ENCODE results near the gene BBOX1.
"Not testable (repeated sequence)": the region's sequence is repeated elsewhere in the genome, so short reads cannot be mapped to it uniquely, and the experiment has no call there.

Gene BBOX1

GRCh38 chr11:27040302-27041115 is at the start of gene BBOX1:
Gene BBOX1, plus strand, starts transcription at chr11:27040815. Its CDS starts 14,616 bp downstream, at chr11:27055431.
- FAIRE-seq: no peak

- no peak for FAIRE-seq
Observed at GRCh38 chr11:26992031-26992541, 48.5 kb upstream of the BBOX1 start.

DNA sequence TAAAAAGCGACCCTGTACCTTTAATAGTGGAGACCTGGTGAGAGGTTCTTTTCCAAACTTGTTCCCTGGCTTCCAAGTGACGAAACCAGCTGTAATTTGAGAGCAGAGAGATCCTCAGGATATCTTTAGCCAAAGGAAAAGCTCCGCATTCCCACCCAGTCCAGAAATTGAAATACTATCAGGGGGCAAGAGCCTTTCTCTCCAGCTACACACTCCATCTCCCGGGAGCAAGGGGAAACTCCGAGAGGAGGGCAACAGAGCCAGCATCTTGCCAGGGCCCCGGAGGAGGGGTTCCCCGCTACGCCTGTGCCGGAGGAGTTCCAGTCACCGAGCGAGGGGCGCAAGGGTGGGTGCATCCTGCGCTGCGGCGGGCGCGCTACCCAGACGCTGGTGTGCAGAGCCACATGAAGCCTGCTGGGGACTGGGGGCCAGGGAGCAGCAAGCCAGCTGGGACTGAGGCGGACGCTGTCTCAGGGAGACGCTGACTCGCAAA is 46.6 kb upstream of the BBOX1 start, which contains the start of gene FIBIN:
FIBIN (plus strand) TSS at position 148 of the 493 bp plus-strand sequence. CDS start 415 bp downstream, outside the sequence.
- FAIRE-seq: no peak

DNA sequence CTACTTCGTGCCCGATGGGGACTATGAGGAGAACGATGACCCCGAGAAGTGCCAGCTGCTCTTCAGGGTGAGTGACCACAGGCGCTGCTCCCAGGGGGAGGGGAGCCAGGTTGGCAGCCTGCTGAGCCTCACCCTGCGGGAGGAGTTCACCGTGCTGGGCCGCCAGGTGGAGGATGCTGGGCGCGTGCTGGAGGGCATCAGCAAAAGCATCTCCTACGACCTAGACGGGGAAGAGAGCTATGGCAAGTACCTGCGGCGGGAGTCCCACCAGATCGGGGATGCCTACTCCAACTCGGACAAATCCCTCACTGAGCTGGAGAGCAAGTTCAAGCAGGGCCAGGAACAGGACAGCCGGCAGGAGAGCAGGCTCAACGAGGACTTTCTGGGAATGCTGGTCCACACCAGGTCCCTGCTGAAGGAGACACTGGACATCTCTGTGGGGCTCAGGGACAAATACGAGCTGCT is 46.0 kb upstream of the BBOX1 start:
- FAIRE-seq: no peak

DNA sequence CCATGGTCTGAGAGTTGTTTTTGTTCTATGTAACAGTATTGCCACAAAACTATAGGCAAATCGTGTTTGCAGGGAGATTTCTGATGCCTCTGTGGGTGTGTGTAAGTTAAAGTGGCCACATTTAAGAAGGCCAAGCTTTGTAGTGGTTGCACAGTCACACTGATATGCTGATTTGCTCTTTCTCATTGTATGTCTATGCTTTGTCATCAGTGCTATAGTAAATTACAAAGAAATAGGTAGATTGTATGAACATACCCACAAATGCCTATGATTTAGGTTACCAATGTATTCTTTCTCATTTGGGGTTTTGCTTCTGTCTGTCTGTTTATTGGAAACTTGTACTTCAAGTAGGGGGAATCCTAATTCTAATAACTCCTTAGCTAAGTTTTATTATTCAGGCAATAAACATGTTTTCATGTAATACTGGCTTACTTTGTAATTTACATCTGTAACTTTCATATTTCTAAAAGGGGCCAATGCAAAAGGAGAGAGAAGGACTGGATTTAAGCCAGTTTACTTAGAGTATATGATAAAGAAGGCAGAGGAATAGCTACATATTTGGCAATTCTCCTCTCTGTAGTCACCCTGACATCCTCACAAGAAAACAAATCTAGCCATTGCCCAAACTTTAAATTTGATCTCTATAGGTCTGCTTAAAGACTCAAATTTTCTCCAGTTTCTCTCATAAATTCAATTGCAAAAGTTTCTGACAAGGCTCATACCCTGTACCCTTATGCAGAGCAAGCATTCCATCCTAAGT is 44.7 kb upstream of the BBOX1 start:
- FAIRE-seq: no peak

- no peak for FAIRE-seq
Observed at GRCh38 chr11:26997378-26997777, 43.2 kb upstream of the BBOX1 start.

DNA sequence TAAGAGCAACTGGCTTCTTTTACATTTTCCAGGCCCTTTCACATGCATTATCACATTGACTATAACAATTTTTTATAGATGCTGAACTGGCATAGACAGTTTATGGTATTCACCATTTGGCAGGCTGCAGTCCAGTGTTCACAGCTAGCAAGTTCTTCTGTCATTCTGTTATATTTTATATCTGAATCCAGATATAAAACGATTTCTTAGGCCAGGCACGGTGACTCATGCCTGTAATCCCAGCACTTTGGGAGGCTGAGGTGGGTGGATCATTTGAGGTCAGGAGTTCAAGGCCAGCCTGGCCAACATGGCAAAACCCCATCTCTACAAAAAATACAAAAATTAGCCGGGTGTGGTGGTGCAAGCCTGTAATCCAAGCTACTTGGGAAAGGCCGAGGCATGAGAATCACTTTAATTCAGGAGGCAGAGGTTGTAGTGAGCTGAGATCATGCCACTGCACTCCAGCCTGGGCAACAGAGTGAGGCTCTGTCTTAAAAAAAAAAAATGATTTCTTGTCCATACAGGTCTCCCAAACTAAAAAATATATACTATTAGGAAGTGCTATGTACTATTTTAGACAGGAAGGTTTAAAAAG is 39.4 kb upstream of the BBOX1 start:
- FAIRE-seq: not testable (repeated sequence)

DNA sequence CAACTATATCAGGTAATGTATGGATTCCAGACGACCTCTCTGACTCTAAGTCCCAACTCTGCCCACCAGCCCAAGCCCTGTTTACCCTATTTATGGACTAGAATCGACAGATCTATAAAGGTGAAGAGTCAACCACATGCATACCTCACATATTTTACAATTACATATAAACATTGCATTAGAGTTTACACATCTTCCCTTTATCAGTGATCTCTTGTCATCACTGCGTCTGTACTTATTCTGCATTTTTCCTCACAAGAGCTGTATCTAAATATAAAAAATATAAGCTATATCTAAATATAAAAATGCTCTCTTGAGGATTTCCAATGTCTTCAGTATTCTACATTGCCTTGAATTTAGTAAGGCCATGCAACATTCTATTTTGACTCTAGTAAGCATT is 38.2 kb upstream of the BBOX1 start:
- FAIRE-seq: no peak

DNA sequence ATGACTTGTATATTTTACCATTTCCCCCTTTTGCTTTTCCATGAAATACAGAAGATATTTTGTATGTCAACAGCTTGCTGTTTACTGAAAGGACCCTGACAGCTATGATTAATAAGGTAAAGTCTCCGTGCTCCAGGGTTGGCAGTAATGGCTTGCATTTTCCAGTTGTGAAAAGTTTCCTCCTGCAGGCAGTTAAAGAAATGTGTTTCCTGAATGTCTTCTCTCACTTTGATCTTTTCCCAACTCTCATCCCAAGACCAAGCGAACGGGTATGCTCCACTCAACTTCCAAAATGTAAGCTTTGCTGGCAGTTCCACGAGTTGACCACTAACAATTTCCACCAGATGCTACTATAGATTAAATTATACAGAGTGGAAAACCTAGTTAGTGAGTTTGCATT is 37.8 kb upstream of the BBOX1 start:
- FAIRE-seq: no peak

GRCh38 chr11:27004103-27004502 is 36.5 kb upstream of the BBOX1 start:
- FAIRE-seq: no peak

DNA sequence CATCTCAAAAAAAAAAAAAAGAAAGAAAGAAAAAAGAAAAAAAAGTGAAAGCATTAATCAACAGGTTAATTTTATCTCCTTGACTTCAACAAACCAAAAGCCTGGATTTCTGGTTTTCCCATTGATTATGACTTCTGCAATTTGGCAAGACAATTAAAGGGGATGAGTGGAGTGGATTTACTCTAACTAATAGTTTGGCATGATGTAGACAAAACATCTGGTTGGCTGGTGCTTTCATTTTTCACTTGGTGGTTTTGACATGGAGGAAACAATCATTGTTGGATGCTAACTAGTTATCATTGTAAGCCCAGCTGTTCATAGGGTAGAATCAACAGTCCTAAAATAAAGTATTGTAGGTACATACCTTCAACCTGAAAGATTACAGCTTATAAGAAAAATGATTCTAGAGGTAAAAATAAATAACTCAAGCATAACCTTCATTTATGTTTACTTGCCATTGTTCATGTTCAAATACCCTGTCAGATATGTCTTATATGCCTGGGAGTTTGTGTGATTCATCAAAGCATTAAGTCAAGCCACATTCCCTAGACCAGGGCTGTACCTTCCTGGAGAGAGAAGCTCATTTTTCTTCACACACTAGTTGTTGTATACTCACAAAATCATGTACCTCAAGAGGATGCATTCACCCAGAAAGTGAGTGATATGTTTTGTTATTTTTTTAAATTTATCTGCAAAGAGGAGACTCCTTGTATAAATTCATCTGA is 31.6 kb upstream of the BBOX1 start:
- no peak for FAIRE-seq

GRCh38 chr11:27011560-27012233 is 28.9 kb upstream of the BBOX1 start:
- no peak for FAIRE-seq

- no peak for FAIRE-seq
Observed at GRCh38 chr11:27012234-27012921, 28.2 kb upstream of the BBOX1 start.

DNA sequence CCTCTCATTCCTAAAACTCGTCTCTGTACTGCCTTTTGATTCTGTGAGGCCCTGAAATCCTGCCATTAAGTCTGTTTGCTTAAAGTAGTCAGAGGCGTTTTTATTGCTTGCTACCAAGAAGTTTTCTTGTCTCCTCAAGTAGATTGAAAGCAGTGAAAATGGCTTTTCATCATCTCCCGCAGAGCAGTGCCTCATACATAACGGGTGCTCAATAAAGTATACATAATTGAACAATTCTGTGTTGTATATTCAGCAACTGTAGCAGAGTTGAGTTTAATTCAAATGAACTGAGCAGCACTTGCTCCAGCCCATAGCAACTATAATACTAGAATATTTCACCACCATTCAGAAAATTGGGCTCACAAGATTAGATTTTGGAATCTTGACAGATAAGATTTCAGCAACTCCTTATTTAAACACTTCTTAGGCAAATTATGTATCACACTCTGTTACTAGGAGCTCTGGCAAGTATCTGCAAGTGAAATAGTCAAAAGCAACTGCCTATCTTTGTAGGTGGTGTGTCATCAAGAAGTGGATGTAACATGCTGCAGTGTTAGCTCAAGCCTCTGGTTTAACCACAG is 26.7 kb upstream of the BBOX1 start:
- no peak for FAIRE-seq

- no peak for FAIRE-seq
Observed at GRCh38 chr11:27018902-27019529, 21.6 kb upstream of the BBOX1 start.

DNA sequence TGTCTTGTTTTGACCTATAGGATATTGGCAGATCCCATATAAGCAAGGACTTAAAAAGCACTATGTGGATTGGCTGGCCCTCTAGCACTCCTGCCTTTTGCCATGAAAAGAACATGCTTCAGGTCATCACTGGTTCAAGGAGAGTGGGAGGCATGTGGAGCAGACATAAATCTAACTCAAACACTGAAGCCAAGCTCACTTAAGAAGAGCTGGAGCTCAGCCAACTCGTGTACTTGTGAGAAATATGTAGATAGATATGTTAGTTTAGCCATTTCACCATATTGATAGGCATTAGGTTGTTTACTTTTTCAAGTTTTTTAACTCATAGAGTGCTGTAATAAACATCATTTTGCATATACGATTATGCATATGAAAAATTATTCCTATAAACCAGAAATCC is 19.9 kb upstream of the BBOX1 start:
- FAIRE-seq: no peak

DNA sequence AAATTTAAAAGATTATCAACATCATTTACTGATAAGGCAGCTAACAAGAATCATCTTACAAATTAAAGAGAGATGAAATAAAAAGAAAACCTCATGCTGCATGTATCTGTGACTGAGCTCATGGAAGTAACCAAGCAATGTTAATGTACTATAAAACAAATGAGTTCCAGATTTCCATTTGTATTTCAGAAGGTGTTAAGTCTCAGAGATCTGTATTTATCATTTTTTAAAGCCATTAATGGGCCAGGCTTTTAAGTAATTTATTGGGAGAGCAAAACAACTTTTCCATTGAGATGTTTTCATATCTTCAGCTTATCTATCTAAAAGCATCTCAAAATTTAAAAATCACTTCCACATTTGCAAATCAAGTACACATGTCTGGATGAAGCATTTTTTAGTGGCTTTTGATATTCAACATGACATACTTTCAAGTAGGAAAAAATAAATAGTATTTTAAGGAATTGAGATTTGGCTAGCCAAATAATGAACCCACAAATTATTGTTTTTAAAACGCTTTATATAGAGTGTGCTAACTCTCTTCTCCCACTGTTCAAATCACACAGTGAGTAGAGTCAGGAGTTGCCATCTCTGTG is 17.9 kb upstream of the BBOX1 start:
- no peak for FAIRE-seq

GRCh38 chr11:27024865-27025264 is 15.8 kb upstream of the BBOX1 start:
- no peak for FAIRE-seq

- FAIRE-seq: no peak
Observed at GRCh38 chr11:27025312-27025955, 15.2 kb upstream of the BBOX1 start.

All from islet of Langerhans (tissue), 1 donor.